ENCODE measurements around the gene ARG2. TPM values are rescaled to one million over a fixed set of nuclear protein-coding genes. Genes with fewer than 3 reads are reported as not detected.

Gene ARG2
- total and polyA plus RNA-seq, 10 of the 15 experiments (the other 5 are each of a cell fraction or from before 2014, with no cell fraction given), result 0.48 to 7.8 (median 1.1) TPM

DNA sequence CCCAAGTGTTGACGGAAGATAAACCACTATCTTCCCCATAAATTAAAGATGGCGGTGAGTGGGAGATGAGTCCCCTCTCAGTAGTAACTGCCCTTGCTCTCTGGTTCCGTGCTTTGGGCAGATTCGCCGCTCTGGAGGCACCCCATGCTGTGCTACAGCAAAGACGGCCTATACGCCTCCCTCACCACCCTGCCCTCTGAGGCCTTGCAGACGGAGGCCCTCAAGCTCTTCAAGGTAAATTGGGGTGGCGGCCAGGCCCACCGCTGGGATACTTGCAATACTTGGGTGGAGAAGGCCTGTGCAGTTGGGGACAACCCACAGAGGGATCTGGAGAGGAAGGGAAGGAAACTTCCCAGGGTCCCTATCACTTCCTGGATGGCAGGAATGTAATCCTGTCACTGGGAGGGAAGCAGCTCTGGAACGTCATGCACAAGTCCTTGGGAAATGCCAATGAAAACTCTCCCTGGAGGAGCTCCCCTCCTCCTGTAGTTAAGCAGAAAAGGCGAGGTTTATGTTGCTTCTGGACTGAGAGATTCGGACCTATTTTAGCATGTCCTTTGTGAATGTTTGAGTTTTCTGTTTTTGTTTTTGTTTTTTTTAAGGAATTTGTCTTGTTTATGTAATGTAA, 42.4 kb upstream of the ARG2 start:
- Histone ChIP-seq H3K79me2 (ENCODE audit: control insufficient read depth, insufficient read depth, low read length) (no peaks in the 10 kb centered on the region), H3K9me3 (replicated peaks; ENCODE audit: control insufficient read depth, insufficient read depth, low read length) (no peaks in the 10 kb centered on the region), H3K4me3 (no peak overlapping the region), H4K20me1 (ENCODE audit: control insufficient read depth, insufficient read depth) (peaks cover 2% of the 10 kb centered on the region; the same call in 1 of the 2 replicates), H3K9ac (ENCODE audit: control insufficient read depth, insufficient read depth, low read length) (no peak overlapping the region), H3K4me2 (ENCODE audit: control insufficient read depth, insufficient read depth) (no peak overlapping the region), H3K27me3 (replicated peaks in 1 of 2; ENCODE audit: control insufficient read depth in 2 of 2, insufficient read depth in 2 of 2, low read length in 1 of 2) (no peaks in the 10 kb centered on the region), H3K4me1 (ENCODE audit: control insufficient read depth, insufficient read depth, low read length) (no peaks in the 10 kb centered on the region), H2AFZ (ENCODE audit: control insufficient read depth, low read depth, low read length) (no peak overlapping the region), H3K27ac (ENCODE audit: control insufficient read depth, insufficient read depth) (no peak overlapping the region), H3K36me3 (ENCODE audit: control insufficient read depth in 2 of 2, insufficient read depth in 2 of 2, low read length in 1 of 2) (no peaks in the 10 kb centered on the region)
- BruUV-seq (replicated peaks), result no TSS peak
- intact Hi-C loops (cut with micrococcal nuclease; ENCODE audit: unreplicated experiment) (no loop called here), in situ Hi-C loops (cut with MboI) (no loop called here)
- SMC1A ChIA-PET (ENCODE audit: uncharacterized antibody, unreplicated experiment), result interaction anchor here (0.9 to 1.6 kb wide), 2 partner anchors 87 to 131 kb away, joined by 3 to 4 read pairs; no protein-coding TSS in a partner anchor
- RAD21 ChIA-PET (ENCODE audit: unreplicated experiment), result interaction anchor here (1.0 to 1.2 kb wide), 3 partner anchors 9 to 149 kb away, joined by 3 to 4 read pairs (median 3); no protein-coding TSS in a partner anchor
- WGBS (ENCODE audit: insufficient coverage, insufficient replicate concordance, low lambda C conversion rate, missing lambda C conversion rate), result 45% methylated on average over 13 of the region's 13 CpGs
- TF ChIP-seq, protein P1, sequence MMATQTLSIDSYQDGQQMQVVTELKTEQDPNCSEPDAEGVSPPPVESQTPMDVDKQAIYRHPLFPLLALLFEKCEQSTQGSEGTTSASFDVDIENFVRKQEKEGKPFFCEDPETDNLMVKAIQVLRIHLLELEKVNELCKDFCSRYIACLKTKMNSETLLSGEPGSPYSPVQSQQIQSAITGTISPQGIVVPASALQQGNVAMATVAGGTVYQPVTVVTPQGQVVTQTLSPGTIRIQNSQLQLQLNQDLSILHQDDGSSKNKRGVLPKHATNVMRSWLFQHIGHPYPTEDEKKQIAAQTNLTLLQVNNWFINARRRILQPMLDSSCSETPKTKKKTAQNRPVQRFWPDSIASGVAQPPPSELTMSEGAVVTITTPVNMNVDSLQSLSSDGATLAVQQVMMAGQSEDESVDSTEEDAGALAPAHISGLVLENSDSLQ (IDR thresholded peaks at IDR 0.05), result no peak
- TF ChIP-seq YBX1 (IDR thresholded peaks at IDR 0.05), result no peak
- TF ChIP-seq ZNF274 (IDR thresholded peaks at IDR 0.05; ENCODE audit: insufficient read depth, insufficient read length), result no peak
- TF ChIP-seq ZNF622 (IDR thresholded peaks at IDR 0.05), result no peak
- TF ChIP-seq, protein P2, sequence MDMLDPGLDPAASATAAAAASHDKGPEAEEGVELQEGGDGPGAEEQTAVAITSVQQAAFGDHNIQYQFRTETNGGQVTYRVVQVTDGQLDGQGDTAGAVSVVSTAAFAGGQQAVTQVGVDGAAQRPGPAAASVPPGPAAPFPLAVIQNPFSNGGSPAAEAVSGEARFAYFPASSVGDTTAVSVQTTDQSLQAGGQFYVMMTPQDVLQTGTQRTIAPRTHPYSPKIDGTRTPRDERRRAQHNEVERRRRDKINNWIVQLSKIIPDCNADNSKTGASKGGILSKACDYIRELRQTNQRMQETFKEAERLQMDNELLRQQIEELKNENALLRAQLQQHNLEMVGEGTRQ (IDR thresholded peaks at IDR 0.05; ENCODE audit: borderline replicate concordance, low read depth, low read length), result no peak
- TF ChIP-seq YY1 (IDR thresholded peaks at IDR 0.05; ENCODE audit: low read depth, low read length), result no peak
- TF ChIP-seq, protein P3, sequence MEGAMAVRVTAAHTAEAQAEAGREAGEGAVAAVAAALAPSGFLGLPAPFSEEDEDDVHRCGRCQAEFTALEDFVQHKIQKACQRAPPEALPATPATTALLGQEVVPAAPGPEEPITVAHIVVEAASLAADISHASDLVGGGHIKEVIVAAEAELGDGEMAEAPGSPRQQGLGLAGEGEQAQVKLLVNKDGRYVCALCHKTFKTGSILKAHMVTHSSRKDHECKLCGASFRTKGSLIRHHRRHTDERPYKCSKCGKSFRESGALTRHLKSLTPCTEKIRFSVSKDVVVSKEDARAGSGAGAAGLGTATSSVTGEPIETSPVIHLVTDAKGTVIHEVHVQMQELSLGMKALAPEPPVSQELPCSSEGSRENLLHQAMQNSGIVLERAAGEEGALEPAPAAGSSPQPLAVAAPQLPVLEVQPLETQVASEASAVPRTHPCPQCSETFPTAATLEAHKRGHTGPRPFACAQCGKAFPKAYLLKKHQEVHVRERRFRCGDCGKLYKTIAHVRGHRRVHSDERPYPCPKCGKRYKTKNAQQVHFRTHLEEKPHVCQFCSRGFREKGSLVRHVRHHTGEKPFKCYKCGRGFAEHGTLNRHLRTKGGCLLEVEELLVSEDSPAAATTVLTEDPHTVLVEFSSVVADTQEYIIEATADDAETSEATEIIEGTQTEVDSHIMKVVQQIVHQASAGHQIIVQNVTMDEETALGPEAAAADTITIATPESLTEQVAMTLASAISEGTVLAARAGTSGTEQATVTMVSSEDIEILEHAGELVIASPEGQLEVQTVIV (IDR thresholded peaks at IDR 0.05; ENCODE audit: borderline replicate concordance, partially characterized antibody), result no peak
- TF ChIP-seq ZNF217 (IDR thresholded peaks at IDR 0.05), result no peak
- TF ChIP-seq POLR2AphosphoS5 (IDR thresholded peaks at IDR 0.05; ENCODE audit: low read length), result no peak
- TF ChIP-seq ZBED1 (IDR thresholded peaks at IDR 0.05; ENCODE audit: borderline replicate concordance), result no peak
- no peak for TF ChIP-seq HDAC6 (IDR thresholded peaks at IDR 0.05; ENCODE audit: unreplicated experiment)
- no peak for ATAC-seq
- DNase-seq (ENCODE audit: low read depth, low spot score), result no peak
- POLR2A ChIA-PET, result no interaction called here
- CTCF ChIA-PET, result interaction anchor here (1.0 to 27.6 kb wide), 7 partner anchors 42 to 153 kb away, joined by 3 to 583 read pairs (median 7); partner anchors contain the start of gene RDH12
- no peak for FAIRE-seq
